Left colon (tissue), 2 donors: ENCODE results near the gene CLEC4G. TPM values are rescaled to one million over a fixed set of nuclear protein-coding genes. Genes with fewer than 3 reads are reported as not detected.

ENCODE experiments used
- ATAC-seq: fragments of 200-7000 bp; cut with Tn5 transposase; one replicate; pipeline ENCODE4 v1.9.1; 2020; ENCODE audit warnings: mild to moderate bottlenecking, moderate library complexity
- DNase-seq, 2 donors: peaks; one replicate each; pipeline ENCODE4 v3.0.0-alpha.2; 2020
- intact Hi-C, 2 donors: fragments of 100-400 bp; cut with DNase I in 1 of 2; cut with micrococcal nuclease in 1 of 2; formaldehyde crosslinking; loops; one replicate each; pipeline versions ENCODE4 v1.11.2 to v1.14.0; 2022; cut with DNase I, micrococcal nuclease
- total RNA-seq, 2 donors: library from RNA; stranded (reverse); fragmentation: NEBNext Ultra II Directional; extraction: Animal tissue kit (Norgen Biotek cat#: 25700); gene quantifications; one replicate each; pipeline ENCODE4 v1.2.1, GENCODE V29; 2021
- donor health status: DM: no; HTN: no; CAD: no.
- donor health status: DM: yes; HTN: yes; CAD: no.

The CLEC4G gene
- total RNA-seq, 2 donors from 2014 or later: 1.3 TPM; not detected in 1

GRCh38 chr19:7701654-7702457 is 30.1 kb downstream of the CLEC4G start, which contains the start of gene FCER2:
Gene FCER2, minus strand, starts transcription at chr19:7702131. Its CDS starts 2,371 bp downstream, at chr19:7699760.
- ATAC-seq (no peak), DNase-seq (peak in 1 of 2 donors; percentile 36)
- intact Hi-C loops: no loop called here

- ATAC-seq (no peak), DNase-seq (no peak)
- intact Hi-C loops: no loop called here
Measured at GRCh38 chr19:7701049-7701653, 30.8 kb downstream of the CLEC4G start.

DNA sequence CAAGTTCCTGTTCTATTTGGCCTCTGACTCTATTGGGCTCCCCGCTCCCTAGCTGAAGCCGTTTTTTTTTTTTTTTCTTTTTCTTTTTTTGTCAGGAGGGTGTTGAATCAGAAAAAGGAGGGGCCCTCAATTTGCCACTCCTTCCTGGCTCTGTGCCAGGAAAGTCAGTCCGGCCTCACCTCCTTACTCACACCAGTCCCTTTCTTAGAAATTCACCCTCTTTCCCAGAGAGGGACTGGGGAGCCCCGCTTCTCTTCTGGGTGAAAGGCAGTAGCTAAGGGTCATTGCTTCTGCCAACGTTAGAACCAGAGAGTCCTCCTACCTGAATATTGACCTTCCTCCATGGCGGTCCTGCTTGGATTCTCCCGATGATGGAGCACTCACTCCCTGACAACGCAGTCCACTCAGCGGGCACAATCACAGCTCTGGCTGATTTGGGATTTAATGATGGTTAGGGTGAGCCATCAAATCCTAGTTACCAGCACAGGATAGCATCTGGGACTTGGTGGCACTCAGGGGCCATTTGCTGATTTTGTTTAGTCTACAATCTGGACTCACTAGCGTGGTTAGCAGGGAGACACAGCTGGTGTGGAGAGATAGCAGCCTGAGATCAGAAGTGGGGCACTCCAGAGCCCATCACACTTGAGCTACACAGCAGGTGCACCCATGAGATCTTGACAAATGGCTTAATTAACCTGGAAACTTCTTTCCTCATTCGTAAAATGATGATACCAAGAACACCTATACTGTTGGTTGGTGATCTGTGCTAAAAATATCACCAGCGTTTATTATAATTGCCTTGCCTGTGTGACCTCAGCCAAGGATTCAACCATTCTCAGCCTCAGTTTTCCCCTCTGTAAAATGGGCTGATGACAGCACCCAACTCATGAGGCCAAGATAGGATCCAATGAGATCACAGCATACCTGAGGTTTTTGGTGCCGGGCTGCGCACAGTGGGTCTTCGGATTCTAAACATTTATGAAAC is 32.2 kb downstream of the CLEC4G start:
- DNase-seq (no peak), ATAC-seq (no peak)
- intact Hi-C loops: no loop called here

GRCh38 chr19:7699003-7699402 is 32.9 kb downstream of the CLEC4G start:
- intact Hi-C loops: no loop called here
- ATAC-seq: no peak
- no peak for DNase-seq

DNA sequence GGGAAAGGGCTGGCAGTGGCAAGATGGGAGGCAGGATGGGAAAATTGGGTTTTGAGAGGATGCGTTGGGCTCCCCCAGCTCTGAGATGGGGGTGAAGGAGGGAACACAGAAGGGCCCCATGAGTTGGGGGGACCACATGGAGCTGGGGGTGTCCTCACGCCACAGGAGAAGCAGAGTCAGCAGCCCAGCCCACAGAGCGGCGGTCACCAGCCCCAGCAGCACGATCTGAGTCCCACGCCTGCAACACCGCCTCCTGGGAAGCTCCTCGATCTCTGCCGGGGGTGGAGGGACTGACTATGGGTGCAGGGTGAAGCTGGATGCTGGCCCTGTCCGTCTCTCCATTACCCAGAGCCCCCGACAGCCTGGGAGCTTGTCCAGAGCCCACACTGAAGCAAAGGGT is 33.3 kb downstream of the CLEC4G start:
- intact Hi-C loops: no loop called here
- no peak for ATAC-seq
- DNase-seq: no peak

DNA sequence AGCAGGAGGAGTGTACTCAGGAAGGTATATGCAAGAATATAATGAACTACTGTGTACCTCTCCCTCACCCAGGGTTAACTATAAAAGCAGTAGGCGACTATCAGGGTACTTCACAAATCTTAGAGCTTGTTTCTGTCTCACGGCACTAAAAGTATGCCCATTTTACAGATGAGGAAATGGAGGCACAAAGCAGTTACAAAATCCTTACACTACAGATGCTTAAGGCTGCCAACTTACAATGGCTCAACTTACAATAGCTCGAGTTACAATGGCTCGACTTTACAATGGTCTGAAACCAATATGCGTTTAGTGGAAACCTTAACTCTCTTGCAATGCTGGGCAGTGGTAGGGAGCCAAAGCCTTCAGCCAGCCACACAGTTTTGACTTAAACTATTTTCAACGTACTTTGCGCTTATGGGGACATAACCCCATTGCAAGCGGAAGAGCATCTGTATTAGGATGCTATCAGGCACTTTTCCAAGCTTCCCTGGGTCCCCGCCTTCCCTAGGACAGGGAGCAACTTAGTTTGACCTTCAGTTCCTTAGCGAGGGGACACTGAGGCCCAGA is 34.1 kb downstream of the CLEC4G start:
- intact Hi-C loops: no loop called here
- no peak for ATAC-seq
- DNase-seq: no peak

GRCh38 chr19:7694499-7694898 is 37.4 kb downstream of the CLEC4G start:
- intact Hi-C loops: no loop called here
- no peak for DNase-seq
- ATAC-seq: no peak

- intact Hi-C loops: no loop called here
- ATAC-seq (no peak), DNase-seq (no peak)
Measured at GRCh38 chr19:7692417-7693088, 39.4 kb downstream of the CLEC4G start.

- intact Hi-C loops: no loop called here
- ATAC-seq (no peak), DNase-seq (no peak)
Measured at GRCh38 chr19:7691497-7691896, 40.4 kb downstream of the CLEC4G start.

DNA sequence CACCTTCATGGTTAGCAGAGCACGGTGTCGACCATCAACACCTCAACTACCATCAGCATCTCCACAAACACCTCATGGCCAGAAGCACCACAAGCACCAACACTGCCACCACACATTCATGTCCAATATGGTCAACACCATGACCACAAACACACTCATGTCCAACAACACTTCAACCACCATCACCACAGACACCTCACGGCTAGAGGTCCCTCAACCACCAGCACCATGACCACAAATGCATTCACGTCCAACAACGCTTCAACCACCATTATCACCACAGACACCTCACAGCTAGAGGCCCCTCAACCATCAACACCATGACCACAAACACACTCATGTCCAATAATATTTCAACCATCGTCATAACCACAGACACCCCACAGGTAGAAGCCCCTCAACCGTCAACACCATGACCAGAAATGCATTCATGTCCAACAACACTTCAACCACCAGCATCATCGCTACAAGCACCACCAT is 41.1 kb downstream of the CLEC4G start:
- intact Hi-C loops: no loop called here
- DNase-seq (no peak), ATAC-seq (no peak)

GRCh38 chr19:7689165-7689564 is 42.7 kb downstream of the CLEC4G start:
- DNase-seq: no peak
- ATAC-seq: no peak
- intact Hi-C loops: no loop called here

DNA sequence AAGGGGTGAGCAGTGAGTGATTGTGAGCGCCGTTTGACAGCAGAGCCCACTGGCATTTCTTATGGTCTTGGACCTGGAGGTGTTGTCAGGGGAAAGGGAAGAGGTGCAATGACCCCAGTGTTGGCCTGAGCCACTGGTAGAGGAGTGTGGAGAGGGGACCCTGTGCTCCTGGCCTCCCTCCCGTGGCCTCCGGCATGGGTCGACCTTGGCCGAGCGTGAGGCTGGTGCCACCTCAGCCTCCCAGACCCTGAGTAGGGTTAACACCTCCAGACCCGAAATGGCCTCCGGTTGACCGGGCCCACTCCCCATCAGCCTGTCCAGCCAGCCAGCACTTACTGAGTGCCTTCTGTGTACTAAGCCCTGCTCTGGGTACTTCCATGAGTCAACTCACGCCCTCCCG is 44.7 kb downstream of the CLEC4G start:
- no peak for ATAC-seq
- no peak for DNase-seq
- intact Hi-C loops: no loop called here

- intact Hi-C loops: no loop called here
- DNase-seq (no peak), ATAC-seq (no peak)
Measured at GRCh38 chr19:7685546-7686445, 46.1 kb downstream of the CLEC4G start.

GRCh38 chr19:7682175-7682855 is 49.6 kb downstream of the CLEC4G start:
- DNase-seq (no peak), ATAC-seq (no peak)
- intact Hi-C loops: no loop called here

DNA sequence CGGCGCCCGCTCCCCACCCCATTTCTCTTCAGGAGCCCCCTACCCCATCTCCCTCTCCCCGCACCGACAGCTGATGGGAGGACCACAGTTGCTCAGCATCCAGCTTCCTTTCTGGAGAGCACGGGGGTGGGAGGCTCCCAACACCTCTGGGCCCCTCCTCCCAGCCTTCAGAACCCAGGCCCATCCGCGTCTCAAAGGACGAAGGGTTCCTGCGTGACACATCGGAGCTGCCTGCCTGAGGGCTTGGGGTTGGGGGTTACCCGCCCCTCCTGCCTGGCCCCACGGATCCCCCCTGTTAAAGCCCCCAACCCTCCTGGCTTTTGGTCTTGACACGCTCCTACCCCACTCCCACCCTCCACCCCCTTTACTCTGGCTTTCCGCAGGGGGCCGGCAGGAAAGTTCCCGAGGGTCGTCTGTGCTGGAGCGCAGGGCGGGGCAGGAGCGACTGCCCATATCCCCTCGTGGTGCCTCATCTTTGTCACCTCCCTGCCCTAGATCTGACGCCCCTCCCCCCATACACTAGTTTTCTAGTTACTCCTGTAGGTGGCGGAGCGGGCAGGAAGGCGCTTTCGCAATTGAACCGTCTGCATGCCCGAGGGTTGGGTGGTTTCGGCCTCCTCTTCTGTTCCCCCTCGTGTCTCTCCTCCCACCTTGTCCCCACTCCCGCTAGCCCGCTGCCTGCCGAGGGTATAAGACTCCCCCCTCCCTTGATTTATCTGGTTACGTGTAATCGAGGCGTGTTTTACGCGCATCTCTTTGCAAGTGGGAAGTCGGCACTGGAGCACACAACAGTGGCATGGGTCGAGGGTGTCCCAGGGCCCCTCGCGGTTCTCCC is 50.4 kb downstream of the CLEC4G start:
- ATAC-seq (peak; percentile 71), DNase-seq (peak; percentile 83 to 86)
- intact Hi-C loops: no loop called here
